K562 (cell line): Measurements from ENCODE around the gene SDK1. TPM values are rescaled to one million over a fixed set of nuclear protein-coding genes. Genes with fewer than 3 reads are reported as not detected.

Experiments used
- ATAC-seq: fragments of 200-7000 bp; cut with Tn5 transposase; 3 replicates; pipeline ENCODE4 v1.9.1; 2020; ENCODE audit warnings: moderate library complexity
- BruUV-seq: library from RNA; stranded (reverse); fragments of 400-500 nt; replicated peaks from 2 replicates; lab custom pipeline; 2021; lab: Mats Ljungman, UMichigan
- CTCF ChIA-PET: fragments of 300-600 bp; formaldehyde crosslinking; extraction: SDS; loops from one replicate; lab custom pipeline; 2021; ENCODE audit warnings: low intra/inter-chr PET ratio; lab: Yijun Ruan, JAX
- POLR2A ChIA-PET: fragments of 300-600, 350-650 bp; sonication (Branson Sonifier 250); formaldehyde crosslinking; extraction: SDS; loops from one replicate; lab custom pipeline; 2021; ENCODE audit warnings: antibody characterized with exemption, inconsistent platforms; lab: Yijun Ruan, JAX
- DNase-seq, 4 experiments: peaks; one replicate each; pipeline versions ENCODE4 v3.0.0 to v3.0.0-alpha.2; 2011 to 2018; ENCODE audit warnings: low spot score in 3 of 4, mixed read lengths in 3 of 4; ENCODE audit errors: extremely low read depth in 1 of 4
- FAIRE-seq: peaks from 2 replicates; lab custom pipeline; 2011; peaks lifted over from hg19 to GRCh38; lab: Jason Lieb, UNC
- H2AFZ ChIP-seq: 2 replicates; pipeline ENCODE4 v1.6.0; 2011; ENCODE audit warnings: low read depth, low read length, control low read depth, inconsistent platforms
- H3K27ac ChIP-seq: fragments of 200-600 bp; 3 replicates; pipeline ENCODE4 v1.8.0; 2011; ENCODE audit warnings: low read depth, mild to moderate bottlenecking, control low read depth, inconsistent platforms, low read length, moderate library complexity, mixed read lengths; ENCODE audit errors: extremely low read depth
- H3K27me3 ChIP-seq, 2 experiments: fragments of 300-600 bp in 1 of 2; 2 replicates in 1 of 2; 3 replicates in 1 of 2; pipeline versions ENCODE4 v1.6.0 to v1.8.0; 2011; ENCODE audit warnings: inconsistent platforms in 2 of 2, low read length in 2 of 2, mild to moderate bottlenecking in 1 of 2, mixed read lengths in 1 of 2, moderate library complexity in 1 of 2; ENCODE audit not compliant: control insufficient read depth in 2 of 2, insufficient read depth in 2 of 2
- H3K36me3 ChIP-seq: fragments of 300-600 bp; 3 replicates; pipeline ENCODE4 v1.8.0; 2011; ENCODE audit warnings: mild to moderate bottlenecking, low read length, inconsistent platforms; ENCODE audit not compliant: control insufficient read depth, insufficient read depth
- H3K4me1 ChIP-seq, 2 experiments: fragments of 200-600 bp in 1 of 2; replicated peaks in 1 of 2; 2 replicates in 1 of 2; 3 replicates in 1 of 2; pipeline versions ENCODE4 v1.5.1 to v1.8.0; 2011; ENCODE audit warnings: inconsistent platforms in 2 of 2, low read length in 2 of 2, mild to moderate bottlenecking in 1 of 2, mixed read lengths in 1 of 2, moderate library complexity in 1 of 2; ENCODE audit not compliant: control insufficient read depth in 2 of 2, insufficient read depth in 2 of 2
- H3K4me2 ChIP-seq: 2 replicates; pipeline ENCODE4 v1.6.1; 2011; ENCODE audit warnings: low read length, control low read depth, inconsistent platforms, mixed read lengths; ENCODE audit not compliant: insufficient read depth
- H3K4me3 ChIP-seq: fragments of 200-600 bp; sonication (generic), shearing (Covaris generic); 2 replicates; pipeline ENCODE4 v1.5.1; 2016; ENCODE audit warnings: control low read depth, inconsistent platforms
- H3K79me2 ChIP-seq: fragments of 200-600 bp; 3 replicates; pipeline ENCODE4 v1.8.0; 2011; ENCODE audit warnings: low read length, inconsistent platforms; ENCODE audit not compliant: control insufficient read depth, insufficient read depth
- H3K9ac ChIP-seq, 2 experiments: 2 replicates each; pipeline versions ENCODE4 v1.6.0 to v1.6.1; 2011; ENCODE audit warnings: low read depth in 2 of 2, low read length in 2 of 2, control low read depth in 1 of 2, inconsistent platforms in 1 of 2, mild to moderate bottlenecking in 1 of 2, mixed read lengths in 1 of 2; ENCODE audit not compliant: insufficient read depth in 1 of 2
- H3K9me1 ChIP-seq: one replicate; pipeline ENCODE4 v1.6.0; 2011; ENCODE audit warnings: inconsistent platforms, mild to moderate bottlenecking, low read length, moderate library complexity; ENCODE audit not compliant: control insufficient read depth, insufficient read depth
- H3K9me3 ChIP-seq: replicated peaks from 2 replicates; pipeline ENCODE4 v1.5.1; 2011; ENCODE audit warnings: low read depth, low read length, inconsistent platforms; ENCODE audit not compliant: control insufficient read depth, insufficient read depth
- H4K20me1 ChIP-seq: replicated peaks from 2 replicates; pipeline ENCODE4 v1.6.1; 2011; ENCODE audit warnings: low read length, inconsistent platforms, mixed read lengths; ENCODE audit not compliant: control insufficient read depth, insufficient read depth
- ARID2 ChIP-seq: fragments of 450-650 bp; IDR thresholded peaks from 2 replicates; pipeline ENCODE4 v1.6.1; 2017; ENCODE audit warnings: antibody characterized with exemption, mild to moderate bottlenecking
- E2F5 ChIP-seq: sonication (generic); formaldehyde crosslinking; IDR thresholded peaks from 2 replicates; pipeline ENCODE4 v1.8.0; 2022; ENCODE audit warnings: mild to moderate bottlenecking, missing genetic modification reagents
- HDAC2 ChIP-seq: fragments of 450-650 bp; IDR thresholded peaks from 2 replicates; pipeline ENCODE4 v1.6.1; 2016; ENCODE audit warnings: mild to moderate bottlenecking
- RFX5 ChIP-seq: IDR thresholded peaks from 2 replicates; pipeline ENCODE4 v1.6.1; 2011; ENCODE audit warnings: low read depth, mild to moderate bottlenecking, improper control_type of control experiment, low read length
- TFE3 ChIP-seq: fragments of 450-650 bp; formaldehyde crosslinking; IDR thresholded peaks from 2 replicates; pipeline ENCODE4 v1.4.0; 2020; ENCODE audit warnings: mild to moderate bottlenecking, mixed read lengths
- ZBTB34 ChIP-seq: fragments of 250-450 bp; sonication (Bioruptor Pico); IDR thresholded peaks from 2 replicates; pipeline ENCODE4 v1.8.0; 2021; ENCODE audit warnings: mild to moderate bottlenecking, moderate library complexity
- WGBS: fragments of 100-300 bp; shearing (Covaris generic); methylation state at CpG from one replicate; pipeline ENCODE4 v1.1.6; 2016; ENCODE audit warnings: low coverage, mixed read lengths; ENCODE audit not compliant: insufficient coverage; ENCODE audit errors: missing lambda C conversion rate; 5-methylcytosine and 5-hydroxymethylcytosine counted together
- in situ Hi-C: fragments of 300-500 bp; cut with MboI; formaldehyde crosslinking; loops from 4 replicates; pipeline ENCODE4 v1.15.0; 2018; ENCODE audit warnings: inconsistent platforms, mixed read lengths
- intact Hi-C: fragments of 100-400 bp; cut with micrococcal nuclease; formaldehyde crosslinking; loops from 2 replicates; pipeline ENCODE4 v1.14.2; 2022
- polyA plus RNA-seq, 8 experiments: library from polyadenylated mRNA; depleted of rRNA in 4 of 8; stranded (reverse) in 5 of 8; unstranded in 3 of 8; fragments of >200 nt; fragmentation: Nextera tagmentation in 2 of 8; fragmentation: Illumina TruSeq in 1 of 8; extraction: Ambion mirVana in 2 of 8; extraction: Trizol in 1 of 8; gene quantifications; 2 replicates each; pipeline versions ENCODE4 v1.2.1 to v1.2.3, GENCODE V29; 2011 to 2014; ENCODE audit warnings: inconsistent platforms in 1 of 8, missing spikeins in 1 of 8
- total RNA-seq, 7 experiments: library from RNA; depleted of rRNA in 6 of 7; stranded (reverse); fragments of >200 nt in 6 of 7; fragmentation: Illumina TruSeq in 2 of 7; extraction: Trizol in 2 of 7; gene quantifications; 2 replicates each; pipeline versions ENCODE4 v1.2.1 to v1.2.3, GENCODE V29; 2011 to 2021; ENCODE audit warnings: low replicate concordance in 1 of 7

Gene SDK1
- total and polyA plus RNA-seq, 9 of the 15 experiments (the other 6 are each of a cell fraction or from before 2014, with no cell fraction given): 0.16 TPM; not detected in 8

GRCh38 chr7:4168541-4168940, 867.5 kb downstream of the SDK1 start:
- H3K4me1 ChIP-seq: no peaks in the 10 kb centered on the region; a peak in 1 of 5 replicates
- in situ Hi-C loops: no loop called here
- DNase-seq: no peak
- no peak for TF ChIP-seq ZBTB34
- TF ChIP-seq HDAC2: no peak
- no peak for TF ChIP-seq TFE3 (CRISPR knock-in tag)
- no peak for TF ChIP-seq RFX5
- no peak for TF ChIP-seq ARID2
- TF ChIP-seq E2F5 (CRISPR knock-in tag): no peak
- TF ChIP-seq, all 486 proteins: peak for 0
- Histone ChIP-seq H3K9me3 (no peaks in the 10 kb centered on the region), H3K9ac (no peak overlapping the region), H3K27ac (no peak overlapping the region), H2AFZ (no peak overlapping the region), H3K4me2 (no peak overlapping the region), H3K27me3 (peaks cover 23 to 84% of the 10 kb centered on the region in 2 experiments; a peak in 4 of 5 replicates), H4K20me1 (no peaks in the 10 kb centered on the region), H3K36me3 (no peaks in the 10 kb centered on the region), H3K4me3 (no peak overlapping the region), H3K79me2 (no peaks in the 10 kb centered on the region), H3K9me1 (no peaks in the 10 kb centered on the region)
- no TSS peak for BruUV-seq
- intact Hi-C loops: no loop called here
- ChIA-PET POLR2A (interaction anchor here (1.6 kb wide), 1 partner anchor 11 kb away, joined by 3 read pairs; no protein-coding TSS in a partner anchor), CTCF (no interaction called here)
- 7% methylated on average over 3 of the region's 7 CpGs for WGBS
- ATAC-seq: no peak
- FAIRE-seq: no peak
